ENCODE data around the gene EXTL2. TPM values are rescaled to one million over a fixed set of nuclear protein-coding genes. Genes with fewer than 3 reads are reported as not detected.
A peak's percentile ranks its signal among the peaks of the same experiment; 100 is the strongest.
"Not testable (repeated sequence)": the region's sequence is repeated elsewhere in the genome, so short reads cannot be mapped to it uniquely, and the experiment has no call there.

EXTL2 gene
- total RNA-seq, 2 experiments from 2014 or later: 1.5 to 1.8 TPM

DNA sequence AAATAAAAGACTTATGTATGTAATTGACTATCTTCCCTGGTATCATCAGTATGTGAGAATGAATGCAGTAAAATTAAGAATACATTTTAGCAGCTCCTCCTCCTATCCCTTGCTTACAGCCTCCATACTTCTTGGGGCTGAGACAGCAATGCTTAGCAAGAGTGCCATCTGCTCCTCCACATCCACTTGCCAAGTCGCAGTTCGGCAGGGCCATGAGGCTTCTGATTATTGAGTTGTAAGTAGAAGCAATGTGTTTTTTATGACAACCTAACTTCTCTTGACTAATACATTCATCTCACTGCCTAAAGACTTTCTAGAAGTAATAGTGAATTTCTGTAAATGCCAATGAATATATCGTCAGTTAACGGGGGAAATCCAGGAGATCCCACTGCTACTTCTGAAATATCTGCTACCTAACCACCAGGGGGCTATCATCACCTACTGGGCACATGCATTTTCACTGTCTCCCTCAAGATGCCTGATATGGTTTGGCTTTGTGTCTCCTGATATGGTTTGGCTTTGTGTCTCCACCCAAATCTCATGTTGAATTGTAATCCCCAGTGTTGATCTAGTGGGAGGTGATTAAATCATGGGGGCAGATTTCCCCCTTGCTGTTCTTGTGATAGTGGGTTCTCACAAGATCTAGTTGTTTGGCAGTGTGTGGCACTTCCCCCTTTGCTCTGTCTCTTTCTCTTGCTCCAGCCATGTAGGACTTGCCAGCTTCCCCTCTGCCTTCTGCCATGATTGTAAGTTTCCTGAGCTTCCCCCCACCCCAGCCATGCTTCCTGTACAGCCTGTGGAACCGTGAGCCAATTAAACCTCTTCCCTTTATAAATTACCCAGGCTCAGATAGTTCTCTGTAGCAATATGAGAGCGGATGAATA, 59.6 kb downstream of the EXTL2 start:
- CTCF ChIA-PET: no interaction called here
- intact Hi-C loops (cut with DNase I, micrococcal nuclease): no loop called here
- Histone ChIP-seq H3K27me3 (ENCODE audit: control insufficient read depth in 1 of 2, insufficient read depth in 2 of 2, low read length in 2 of 2) (no peaks in the 10 kb centered on the region), H3K36me3 (ENCODE audit: insufficient read depth, low read length) (no peaks in the 10 kb centered on the region), H3K4me1 (ENCODE audit: insufficient read depth, low read length) (no peaks in the 10 kb centered on the region), H3K27ac (ENCODE audit: low read depth in 1 of 2, low read length in 2 of 2) (no peak overlapping the region), H3K4me3 (ENCODE audit: low read length) (no peak overlapping the region), H3K9me3 (ENCODE audit: control insufficient read depth in 1 of 2, insufficient read depth in 1 of 2, low read length in 2 of 2) (no peaks in the 10 kb centered on the region)
- H3K4me1 Mint-ChIP-seq (ENCODE audit: low read depth): no peaks in the 10 kb centered on the region
- DNase-seq: peak in 3 of 14 experiments; percentile 17 to 44 (median 39)
- POLR2A ChIA-PET: no interaction called here
- H3K27ac Mint-ChIP-seq: no peak overlapping the region
- H3K36me3 Mint-ChIP-seq (ENCODE audit: low read depth): no peaks in the 10 kb centered on the region
- TF ChIP-seq, protein P1, sequence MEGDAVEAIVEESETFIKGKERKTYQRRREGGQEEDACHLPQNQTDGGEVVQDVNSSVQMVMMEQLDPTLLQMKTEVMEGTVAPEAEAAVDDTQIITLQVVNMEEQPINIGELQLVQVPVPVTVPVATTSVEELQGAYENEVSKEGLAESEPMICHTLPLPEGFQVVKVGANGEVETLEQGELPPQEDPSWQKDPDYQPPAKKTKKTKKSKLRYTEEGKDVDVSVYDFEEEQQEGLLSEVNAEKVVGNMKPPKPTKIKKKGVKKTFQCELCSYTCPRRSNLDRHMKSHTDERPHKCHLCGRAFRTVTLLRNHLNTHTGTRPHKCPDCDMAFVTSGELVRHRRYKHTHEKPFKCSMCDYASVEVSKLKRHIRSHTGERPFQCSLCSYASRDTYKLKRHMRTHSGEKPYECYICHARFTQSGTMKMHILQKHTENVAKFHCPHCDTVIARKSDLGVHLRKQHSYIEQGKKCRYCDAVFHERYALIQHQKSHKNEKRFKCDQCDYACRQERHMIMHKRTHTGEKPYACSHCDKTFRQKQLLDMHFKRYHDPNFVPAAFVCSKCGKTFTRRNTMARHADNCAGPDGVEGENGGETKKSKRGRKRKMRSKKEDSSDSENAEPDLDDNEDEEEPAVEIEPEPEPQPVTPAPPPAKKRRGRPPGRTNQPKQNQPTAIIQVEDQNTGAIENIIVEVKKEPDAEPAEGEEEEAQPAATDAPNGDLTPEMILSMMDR (IDR thresholded peaks at IDR 0.05): peak; percentile 26
- H3K9me3 Mint-ChIP-seq: no peaks in the 10 kb centered on the region
- ATAC-seq (ENCODE audit: poor library complexity): no peak
- H3K27me3 Mint-ChIP-seq: no peaks in the 10 kb centered on the region
- no peak overlapping the region for H3K4me3 Mint-ChIP-seq

DNA sequence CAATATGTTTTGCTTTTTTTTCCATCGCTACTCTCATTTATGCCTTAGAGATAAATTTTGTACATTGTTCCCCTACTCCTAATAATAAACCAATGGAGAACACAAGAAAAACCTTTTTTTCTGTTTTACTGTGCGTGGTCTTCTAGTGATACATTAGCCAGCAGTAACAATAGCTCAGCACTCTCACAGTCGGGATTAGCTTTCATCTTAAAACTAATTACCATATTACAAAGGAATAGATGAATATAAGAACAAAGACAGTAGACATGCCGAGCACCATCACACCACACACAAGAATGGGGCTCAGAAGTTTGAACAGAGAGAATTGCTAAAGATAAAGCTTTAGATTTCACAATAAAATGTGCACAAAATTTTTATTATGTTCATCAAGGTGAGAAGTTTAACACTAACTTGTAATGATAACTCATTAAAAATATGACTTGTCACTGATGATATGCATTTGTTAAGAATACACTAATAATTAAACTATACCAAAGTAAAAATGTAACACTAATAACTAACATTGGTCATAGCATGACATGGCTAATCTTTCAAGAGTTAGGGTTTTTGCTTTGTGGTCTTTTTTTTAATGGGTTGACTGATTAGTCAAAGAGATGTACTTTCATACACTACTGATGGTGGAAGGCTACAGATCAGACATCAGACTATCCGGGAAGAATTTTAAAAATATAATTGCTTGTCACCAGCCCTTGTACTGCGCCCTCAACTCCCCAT, 61.8 kb downstream of the EXTL2 start:
- CTCF ChIA-PET: no interaction called here
- H3K27ac Mint-ChIP-seq: no peak overlapping the region
- TF ChIP-seq, protein P1 (IDR thresholded peaks at IDR 0.05): no peak
- H3K27me3 ChIP-seq (ENCODE audit: control insufficient read depth in 1 of 2, insufficient read depth in 2 of 2, low read length in 2 of 2): peaks cover 0 to 7% of the 10 kb centered on the region in 2 experiments
- H3K9me3 ChIP-seq (ENCODE audit: control insufficient read depth in 1 of 2, insufficient read depth in 1 of 2, low read length in 2 of 2): no peaks in the 10 kb centered on the region
- no peak overlapping the region for H3K27ac ChIP-seq (ENCODE audit: low read depth in 1 of 2, low read length in 2 of 2)
- POLR2A ChIA-PET: no interaction called here
- DNase-seq (no peak), ATAC-seq (ENCODE audit: poor library complexity) (no peak)
- H3K36me3 Mint-ChIP-seq (ENCODE audit: low read depth): no peaks in the 10 kb centered on the region
- no peak overlapping the region for H3K4me3 Mint-ChIP-seq
- no peaks in the 10 kb centered on the region for H3K4me1 ChIP-seq (ENCODE audit: insufficient read depth, low read length)
- H3K4me3 ChIP-seq (ENCODE audit: low read length): no peak overlapping the region
- H3K9me3 Mint-ChIP-seq: no peaks in the 10 kb centered on the region
- intact Hi-C loops (cut with DNase I, micrococcal nuclease): no loop called here
- H3K4me1 Mint-ChIP-seq (ENCODE audit: low read depth): no peaks in the 10 kb centered on the region
- no peaks in the 10 kb centered on the region for H3K36me3 ChIP-seq (ENCODE audit: insufficient read depth, low read length)
- H3K27me3 Mint-ChIP-seq: peaks cover 9% of the 10 kb centered on the region

DNA sequence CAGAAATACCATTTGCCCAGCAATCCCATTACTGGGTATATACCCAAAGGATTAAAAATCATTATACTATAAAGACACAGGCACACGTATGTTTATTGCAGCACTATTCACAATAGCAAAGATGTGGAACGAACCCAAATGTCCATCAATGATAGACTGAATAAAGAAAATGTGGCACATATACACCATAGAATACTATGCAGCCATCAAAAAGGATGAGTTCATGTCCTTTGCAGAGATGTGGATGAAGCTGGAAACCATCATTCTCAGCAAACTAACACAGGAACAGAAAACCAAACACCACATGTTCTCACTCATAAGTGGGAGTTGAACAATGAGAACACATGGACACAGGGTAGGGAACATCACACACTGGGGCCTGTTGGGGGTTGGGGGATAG, 69.0 kb downstream of the EXTL2 start:
- ATAC-seq (ENCODE audit: poor library complexity); H3K4me3 Mint-ChIP-seq; H3K36me3 ChIP-seq (ENCODE audit: insufficient read depth, low read length); H3K4me1 Mint-ChIP-seq (ENCODE audit: low read depth); H3K4me3 ChIP-seq (ENCODE audit: low read length); H3K4me1 ChIP-seq (ENCODE audit: insufficient read depth, low read length); H3K27ac ChIP-seq (ENCODE audit: low read depth in 1 of 2, low read length in 2 of 2); H3K27ac Mint-ChIP-seq; H3K9me3 ChIP-seq (ENCODE audit: control insufficient read depth in 1 of 2, insufficient read depth in 1 of 2, low read length in 2 of 2); DNase-seq; intact Hi-C loops (cut with DNase I, micrococcal nuclease); POLR2A ChIA-PET; CTCF ChIA-PET; H3K36me3 Mint-ChIP-seq (ENCODE audit: low read depth); H3K27me3 ChIP-seq (ENCODE audit: control insufficient read depth in 1 of 2, insufficient read depth in 2 of 2, low read length in 2 of 2); H3K9me3 Mint-ChIP-seq: not testable (repeated sequence)
- peaks cover 24% of the 10 kb centered on the region for H3K27me3 Mint-ChIP-seq

Other genes starting within 250 kb of the EXTL2 start
- gene VCAM1, start 175.1 kb downstream of the EXTL2 start, total RNA-seq: not detected
- 10 to 100 TPM; 21.6 to 21.7 TPM for gene SLC30A7, start 1.2 kb upstream of the EXTL2 start, total RNA-seq
- 10 to 100 TPM; 31.3 to 35.4 TPM for gene DPH5, start 130.9 kb upstream of the EXTL2 start, total RNA-seq

All from CD4-positive, alpha-beta T cell (primary cell).